ENCODE measurements around the gene SYS1. TPM values are rescaled to one million over a fixed set of nuclear protein-coding genes. Genes with fewer than 3 reads are reported as not detected.

The SYS1 gene
- total RNA-seq, 1 experiment from 2014 or later = 27.8 TPM

DNA sequence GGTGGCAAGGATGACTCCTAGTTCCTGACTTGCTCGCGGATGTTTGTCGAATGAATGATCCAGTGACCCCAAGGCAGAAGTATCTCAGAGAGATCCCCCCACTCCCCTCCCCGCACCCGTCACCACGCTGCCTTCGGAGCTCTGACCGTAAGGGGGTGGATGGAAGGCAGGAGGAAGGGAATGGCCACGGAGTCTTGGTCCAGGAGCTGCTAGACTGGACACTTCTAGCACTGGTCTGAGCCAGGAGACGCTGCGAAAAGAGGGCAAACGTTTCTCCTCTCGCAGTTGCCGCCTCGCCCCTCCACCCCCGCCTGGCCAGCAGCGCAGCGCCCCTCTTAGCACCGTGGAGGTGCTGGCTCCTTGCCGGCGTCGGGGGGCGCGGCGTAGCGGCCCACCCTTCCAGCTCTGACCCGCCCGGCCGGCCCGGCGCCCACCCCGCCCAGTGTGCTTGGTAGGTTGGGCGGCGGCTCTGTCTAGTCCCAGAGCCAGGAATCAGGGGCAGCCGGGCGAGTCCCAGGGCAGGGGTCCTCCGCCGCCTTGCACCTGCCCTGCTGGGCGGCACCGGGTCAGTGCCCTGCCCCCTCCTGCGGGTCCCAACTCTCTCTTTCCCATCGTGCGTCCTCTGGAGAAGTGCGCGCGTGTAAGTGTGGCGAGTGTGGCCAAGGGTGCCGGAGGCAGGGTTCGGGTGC is 42.8 kb downstream of the SYS1 start:
- H3K27me3 ChIP-seq = no peaks in the 10 kb centered on the region; the same call in 1 of the 2 replicates
- no peak overlapping the region for H3K27ac ChIP-seq
- no peaks in the 10 kb centered on the region for H3K36me3 ChIP-seq
- H3K4me1 ChIP-seq = no peaks in the 10 kb centered on the region
- no peak for DNase-seq
- H3K9me3 ChIP-seq (replicated peaks) = no peaks in the 10 kb centered on the region
- peak overlapping the region; percentile 62 for H3K4me3 ChIP-seq

- H3K4me3 ChIP-seq = peak overlapping the region; percentile 62
- H3K27me3 ChIP-seq = no peaks in the 10 kb centered on the region; the same call in 1 of the 2 replicates
- H3K27ac ChIP-seq = no peak overlapping the region
- no peaks in the 10 kb centered on the region for H3K9me3 ChIP-seq (replicated peaks)
- H3K4me1 ChIP-seq = no peaks in the 10 kb centered on the region
- peak; percentile 48 to 50 for DNase-seq
- H3K36me3 ChIP-seq = no peaks in the 10 kb centered on the region
Observed at GRCh38 chr20:45406260-45407066, 43.5 kb downstream of the SYS1 start.

- Histone ChIP-seq H3K4me1 (no peaks in the 10 kb centered on the region), H3K4me3 (peak overlapping the region; percentile 62), H3K36me3 (no peaks in the 10 kb centered on the region), H3K27ac (no peak overlapping the region), H3K9me3 (replicated peaks) (no peaks in the 10 kb centered on the region), H3K27me3 (no peaks in the 10 kb centered on the region; the same call in 1 of the 2 replicates)
- no peak for DNase-seq
Observed at GRCh38 chr20:45407067-45407745, 44.2 kb downstream of the SYS1 start.

DNA sequence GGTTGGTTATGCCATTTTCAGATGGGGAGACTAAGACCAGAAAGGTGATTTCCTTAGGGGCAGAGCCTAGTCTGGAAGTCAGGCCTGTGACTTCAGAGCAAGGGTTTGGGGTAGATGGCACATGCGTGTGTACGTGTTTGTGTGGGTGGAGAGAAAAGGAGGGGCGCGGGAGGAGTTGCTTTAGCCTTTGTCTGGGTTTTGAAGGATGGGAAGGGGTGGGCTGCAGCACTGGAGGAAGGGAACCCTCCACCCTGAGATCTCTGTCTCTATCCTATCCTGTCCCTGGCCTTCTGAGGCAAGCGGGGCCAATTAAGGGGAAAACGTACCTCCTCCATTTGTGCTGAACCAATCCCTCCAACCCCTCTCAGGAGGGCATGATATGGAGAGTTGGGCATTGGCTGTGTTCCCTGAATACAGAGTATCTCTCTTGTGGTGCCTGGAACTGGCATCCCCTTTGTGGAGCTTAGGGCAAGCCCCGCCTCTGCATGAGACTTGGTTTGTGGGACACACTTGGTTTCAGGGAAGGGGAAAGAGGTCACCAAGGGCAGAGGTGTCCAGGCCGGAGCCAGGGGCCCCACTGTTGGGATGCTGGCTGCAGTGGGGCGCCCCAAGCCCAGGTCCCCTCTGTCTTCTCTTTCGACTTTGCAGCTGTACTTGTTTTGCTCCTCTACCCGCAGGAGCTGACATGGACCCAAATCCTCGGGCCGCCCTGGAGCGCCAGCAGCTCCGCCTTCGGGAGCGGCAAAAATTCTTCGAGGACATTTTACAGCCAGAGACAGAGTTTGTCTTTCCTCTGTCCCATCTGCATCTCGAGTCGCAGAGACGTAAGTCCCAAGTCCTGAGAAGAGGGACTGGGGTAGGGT is 45.1 kb downstream of the SYS1 start, which contains the start of gene DBNDD2:
DBNDD2 (plus strand) TSS at position 507 of the 863 bp plus-strand sequence; CDS start at position 686, 179 bp downstream.
- no peaks in the 10 kb centered on the region for H3K36me3 ChIP-seq
- H3K27me3 ChIP-seq = no peaks in the 10 kb centered on the region; the same call in 1 of the 2 replicates
- H3K4me3 ChIP-seq = peak within 1 kb of the TSS; percentile 62
- no peaks in the 10 kb centered on the region for H3K4me1 ChIP-seq
- H3K27ac ChIP-seq = no peak within 1 kb of the TSS
- no peak for DNase-seq
- no peaks in the 10 kb centered on the region for H3K9me3 ChIP-seq (replicated peaks)

DNA sequence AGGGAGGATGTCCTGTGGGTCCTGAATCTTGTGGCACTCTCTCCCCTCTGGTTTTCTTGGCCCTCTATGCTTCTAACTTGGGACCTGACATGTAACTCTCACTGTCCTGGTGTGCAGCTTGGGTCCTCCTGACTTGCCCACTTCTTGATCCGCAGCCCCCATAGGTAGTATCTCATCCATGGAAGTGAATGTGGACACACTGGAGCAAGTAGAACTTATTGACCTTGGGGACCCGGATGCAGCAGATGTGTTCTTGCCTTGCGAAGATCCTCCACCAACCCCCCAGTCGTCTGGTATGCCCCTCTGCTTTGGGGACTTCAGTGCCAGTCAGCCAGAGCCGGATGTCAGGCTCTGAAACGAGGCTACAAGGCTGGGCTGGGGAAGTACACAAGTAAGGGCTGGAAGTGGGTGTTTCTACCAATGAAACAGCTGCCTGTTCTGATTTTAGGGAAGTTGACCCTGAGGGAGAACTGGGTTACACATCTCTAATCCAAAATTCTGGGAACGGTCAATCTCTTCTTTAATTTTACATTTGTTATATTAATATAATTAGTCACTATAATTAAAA is 45.8 kb downstream of the SYS1 start:
- DNase-seq = no peak
- H3K4me3 ChIP-seq = no peak overlapping the region
- no peak overlapping the region for H3K27ac ChIP-seq
- H3K9me3 ChIP-seq (replicated peaks) = no peaks in the 10 kb centered on the region
- H3K27me3 ChIP-seq = no peaks in the 10 kb centered on the region; the same call in 1 of the 2 replicates
- no peaks in the 10 kb centered on the region for H3K36me3 ChIP-seq
- no peaks in the 10 kb centered on the region for H3K4me1 ChIP-seq

GRCh38 chr20:45409521-45410272 is 46.7 kb downstream of the SYS1 start:
- no peaks in the 10 kb centered on the region for H3K36me3 ChIP-seq
- DNase-seq = no peak
- no peaks in the 10 kb centered on the region for H3K9me3 ChIP-seq (replicated peaks)
- H3K4me3 ChIP-seq = no peak overlapping the region
- no peaks in the 10 kb centered on the region for H3K4me1 ChIP-seq
- H3K27me3 ChIP-seq = no peaks in the 10 kb centered on the region; the same call in 1 of the 2 replicates
- no peak overlapping the region for H3K27ac ChIP-seq

GRCh38 chr20:45410887-45411286 is 47.9 kb downstream of the SYS1 start:
- no peak overlapping the region for H3K4me3 ChIP-seq
- H3K36me3 ChIP-seq = no peaks in the 10 kb centered on the region
- H3K27ac ChIP-seq = no peak overlapping the region
- no peaks in the 10 kb centered on the region for H3K9me3 ChIP-seq (replicated peaks)
- H3K4me1 ChIP-seq = peaks cover 5% of the 10 kb centered on the region
- no peak for DNase-seq
- H3K27me3 ChIP-seq = no peaks in the 10 kb centered on the region; the same call in 1 of the 2 replicates

DNA sequence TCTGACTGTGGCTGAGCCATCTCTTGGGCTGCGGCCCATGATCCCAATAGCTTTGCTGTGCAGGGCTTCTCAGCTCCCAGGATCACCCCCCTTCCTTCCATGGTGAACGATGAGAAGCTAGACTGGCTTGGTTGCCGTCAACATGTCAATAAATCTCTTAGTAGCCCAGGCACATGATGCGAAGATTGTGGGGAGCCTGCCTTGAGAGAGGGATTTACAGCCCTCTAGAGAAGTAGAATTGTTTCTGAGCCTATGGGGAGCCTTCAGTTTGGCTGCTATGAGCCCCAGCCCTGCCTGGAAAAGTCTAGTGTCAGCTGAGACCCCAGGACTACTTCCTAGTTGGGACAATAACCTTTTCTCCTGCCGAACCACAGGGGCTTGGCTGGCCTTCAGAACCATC is 49.7 kb downstream of the SYS1 start:
- Histone ChIP-seq H3K9me3 (replicated peaks) (no peaks in the 10 kb centered on the region), H3K36me3 (no peaks in the 10 kb centered on the region), H3K27ac (no peak overlapping the region), H3K4me3 (no peak overlapping the region), H3K27me3 (no peaks in the 10 kb centered on the region), H3K4me1 (peaks cover 10% of the 10 kb centered on the region)
- DNase-seq = no peak

- H3K27me3 ChIP-seq = no peaks in the 10 kb centered on the region
- no peak overlapping the region for H3K4me3 ChIP-seq
- no peaks in the 10 kb centered on the region for H3K36me3 ChIP-seq
- H3K9me3 ChIP-seq (replicated peaks) = no peaks in the 10 kb centered on the region
- H3K4me1 ChIP-seq = peaks cover 10% of the 10 kb centered on the region
- DNase-seq = no peak
- no peak overlapping the region for H3K27ac ChIP-seq
Observed at GRCh38 chr20:45413479-45413878, 50.5 kb downstream of the SYS1 start.

GRCh38 chr20:45415822-45416637 is 53.1 kb downstream of the SYS1 start, which contains the start of gene PIGT:
Gene PIGT, plus strand, starts transcription at chr20:45416141. Its CDS starts 16 bp downstream, at chr20:45416157.
- peak; percentile 92 to 96 for DNase-seq
- no peaks in the 10 kb centered on the region for H3K27me3 ChIP-seq
- no peaks in the 10 kb centered on the region for H3K9me3 ChIP-seq (replicated peaks)
- peaks cover 17% of the 10 kb centered on the region for H3K36me3 ChIP-seq
- peaks cover 10% of the 10 kb centered on the region for H3K4me1 ChIP-seq
- H3K4me3 ChIP-seq = peak within 1 kb of the TSS; percentile 78
- peak within 1 kb of the TSS; percentile 55 for H3K27ac ChIP-seq

GRCh38 chr20:45416917-45417316 is 54.0 kb downstream of the SYS1 start:
- no peaks in the 10 kb centered on the region for H3K9me3 ChIP-seq (replicated peaks)
- H3K27me3 ChIP-seq = no peaks in the 10 kb centered on the region
- peaks cover 10% of the 10 kb centered on the region for H3K4me1 ChIP-seq
- no peak for DNase-seq
- no peak overlapping the region for H3K27ac ChIP-seq
- H3K4me3 ChIP-seq = peak overlapping the region; percentile 78
- H3K36me3 ChIP-seq = peaks cover 24% of the 10 kb centered on the region
